Inflammatory macrophage (primary cell): ENCODE results near the gene SNCAIP.

ENCODE experiments used
- DNase-seq, 2 donors: peaks; one replicate each; pipeline ENCODE4 v3.0.0-alpha.2; 2020 to 2022

Gene SNCAIP

GRCh38 chr5:122430319-122430586 is 118.2 kb downstream of the SNCAIP start:
- DNase-seq: no peak

- no peak for DNase-seq
These were observed 119.3 kb downstream of the SNCAIP start for GRCh38 chr5:122431298-122431697.

- DNase-seq: no peak
These were observed 122.4 kb downstream of the SNCAIP start for GRCh38 chr5:122434205-122434970.

GRCh38 chr5:122435234-122435633 is 123.2 kb downstream of the SNCAIP start:
- DNase-seq: no peak

GRCh38 chr5:122435761-122436160 is 123.7 kb downstream of the SNCAIP start:
- no peak for DNase-seq

GRCh38 chr5:122436615-122437014 is 124.6 kb downstream of the SNCAIP start:
- no peak for DNase-seq

- DNase-seq: no peak
These were observed 127.6 kb downstream of the SNCAIP start for GRCh38 chr5:122439645-122440044.

- DNase-seq: no peak
These were observed 130.9 kb downstream of the SNCAIP start for GRCh38 chr5:122442938-122443337.

- DNase-seq: no peak
These were observed 132.4 kb downstream of the SNCAIP start for GRCh38 chr5:122444411-122444810.

- DNase-seq: no peak
These were observed 133.0 kb downstream of the SNCAIP start for GRCh38 chr5:122445070-122445469.

- DNase-seq: no peak
These were observed 135.0 kb downstream of the SNCAIP start for GRCh38 chr5:122447072-122447471.

- DNase-seq: no peak
These were observed 135.8 kb downstream of the SNCAIP start for GRCh38 chr5:122447879-122448278.

GRCh38 chr5:122454541-122454940 is 142.5 kb downstream of the SNCAIP start:
- no peak for DNase-seq

- no peak for DNase-seq
These were observed 143.9 kb downstream of the SNCAIP start for GRCh38 chr5:122455939-122456338.

- no peak for DNase-seq
These were observed 145.3 kb downstream of the SNCAIP start for GRCh38 chr5:122457178-122457826.

- peak; percentile 4 to 14 for DNase-seq
These were observed 146.3 kb downstream of the SNCAIP start for GRCh38 chr5:122458278-122458872.

GRCh38 chr5:122462486-122462885 is 150.4 kb downstream of the SNCAIP start:
- no peak for DNase-seq

GRCh38 chr5:122463221-122463620 is 151.2 kb downstream of the SNCAIP start:
- no peak for DNase-seq

- DNase-seq: no peak
These were observed 152.2 kb downstream of the SNCAIP start for GRCh38 chr5:122464191-122464590.

- no peak for DNase-seq
These were observed 153.1 kb downstream of the SNCAIP start for GRCh38 chr5:122465031-122465577.

GRCh38 chr5:122465994-122466393 is 154.0 kb downstream of the SNCAIP start:
- DNase-seq: no peak

- no peak for DNase-seq
These were observed 156.5 kb downstream of the SNCAIP start for GRCh38 chr5:122468351-122469116.

GRCh38 chr5:122469384-122469919 is 157.4 kb downstream of the SNCAIP start:
- DNase-seq: no peak
